ENCODE data around the gene RWDD4.

GRCh38 chr4:183636923-183637322 is 22.1 kb downstream of the RWDD4 start:
- TF ChIP-seq CTCF (conservative IDR thresholded peaks at IDR 0.05; ENCODE audit: low read depth, low read length), result no peak
- TF ChIP-seq EZH2 (IDR thresholded peaks at IDR 0.05; ENCODE audit: borderline replicate concordance, low read depth, low read length, poor library complexity, severe bottlenecking), result no peak

Measured in A673 (cell line).